ENCODE results near the gene SLC35E4. TPM values are rescaled to one million over a fixed set of nuclear protein-coding genes. Genes with fewer than 3 reads are reported as not detected.

The SLC35E4 gene
- total and polyA plus RNA-seq, 9 of the 15 experiments (the other 6 are each of a cell fraction or from before 2014, with no cell fraction given): 0.06 to 2.3 (median 0.86) TPM; not detected in 1

DNA sequence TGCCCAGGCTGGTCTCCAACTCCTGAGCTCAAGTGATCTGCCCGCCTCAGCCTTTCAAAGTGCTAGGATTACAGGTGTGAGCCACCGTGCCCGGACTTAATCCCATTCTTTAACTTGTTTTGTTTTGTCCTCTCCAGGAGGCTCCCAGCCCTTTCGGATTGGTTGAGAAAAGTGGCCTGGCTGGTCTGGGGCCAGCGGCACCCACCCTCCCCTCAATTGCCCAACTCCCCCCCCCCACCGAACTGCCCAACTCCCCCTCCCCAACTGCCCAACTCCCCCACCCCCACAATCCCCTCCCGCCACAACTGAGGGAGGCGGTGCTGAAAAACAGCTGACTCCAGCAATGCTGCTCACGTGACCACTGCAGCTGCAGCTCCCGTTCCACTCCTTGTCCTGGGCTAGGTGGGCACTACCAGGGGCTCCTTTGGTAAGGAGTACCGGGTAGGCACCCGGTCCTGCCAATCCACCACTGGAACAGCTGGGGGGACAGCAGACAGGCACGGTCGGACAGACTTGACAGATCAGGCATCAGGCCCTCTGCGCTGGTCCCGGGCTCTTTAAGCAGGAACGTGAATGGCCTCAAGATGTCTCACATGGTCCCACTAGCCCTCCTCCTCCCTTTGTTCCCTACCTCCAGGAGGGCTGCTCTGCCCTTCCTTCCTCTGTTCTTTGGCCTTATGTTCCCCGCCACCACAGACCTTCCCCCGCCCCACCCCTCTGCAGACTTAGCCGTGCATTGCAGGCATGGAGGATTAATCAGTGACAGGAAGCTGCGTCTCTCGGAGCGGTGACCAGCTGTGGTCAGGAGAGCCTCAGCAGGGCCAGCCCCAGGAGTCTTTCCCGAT is 28.9 kb upstream of the SLC35E4 start, which contains the start of gene TCN2 (continued):
- TF ChIP-seq PHB (CRISPR knock-in tag; IDR thresholded peaks at IDR 0.05) (no peak), ZFP1 (CRISPR knock-in tag; IDR thresholded peaks at IDR 0.05) (no peak), GABPA (tag; conservative IDR thresholded peaks at IDR 0.05; ENCODE audit: low read depth) (0 out of 2 replicates have a peak, but pooled peaks have one; percentile 28), RB1 (IDR thresholded peaks at IDR 0.05; ENCODE audit: low read depth) (0 out of 2 replicates have a peak, but pooled peaks have one; percentile 18), SUPT5H (IDR thresholded peaks at IDR 0.05) (peak; percentile 27; the same call in 1 of the 2 replicates), SIN3A (IDR thresholded peaks at IDR 0.05; ENCODE audit: borderline replicate concordance in 2 of 2, control insufficient read depth in 1 of 2, low read depth in 2 of 2, low read length in 2 of 2) (peak in 1 of 2 experiments; percentile 67; a peak in 1 of 4 replicates), SP1 (CRISPR knock-in tag; IDR thresholded peaks at IDR 0.05) (no peak), RBM17 (IDR thresholded peaks at IDR 0.05; ENCODE audit: borderline replicate concordance, low read depth, low read length) (no peak), HMG20A (CRISPR knock-in tag; conservative IDR thresholded peaks at IDR 0.05) (no peak), SOX6 (IDR thresholded peaks at IDR 0.05) (peak; percentile 34; the same call in 1 of the 2 replicates), RBBP5 (IDR thresholded peaks at IDR 0.05; ENCODE audit: borderline replicate concordance, insufficient read depth, low read length, poor library complexity, severe bottlenecking) (no peak), TCFL5 (CRISPR knock-in tag; conservative IDR thresholded peaks at IDR 0.05) (no peak), CAMTA2 (CRISPR knock-in tag; conservative IDR thresholded peaks at IDR 0.05) (no peak), GTF2E2 (tag; IDR thresholded peaks at IDR 0.05) (no peak), TGIF2 (CRISPR knock-in tag; IDR thresholded peaks at IDR 0.05) (no peak), RBM14 (IDR thresholded peaks at IDR 0.05; ENCODE audit: borderline replicate concordance, insufficient read depth, low read depth, low read length) (no peak), CSDE1 (IDR thresholded peaks at IDR 0.05) (no peak)
- TF ChIP-seq, protein P1, sequence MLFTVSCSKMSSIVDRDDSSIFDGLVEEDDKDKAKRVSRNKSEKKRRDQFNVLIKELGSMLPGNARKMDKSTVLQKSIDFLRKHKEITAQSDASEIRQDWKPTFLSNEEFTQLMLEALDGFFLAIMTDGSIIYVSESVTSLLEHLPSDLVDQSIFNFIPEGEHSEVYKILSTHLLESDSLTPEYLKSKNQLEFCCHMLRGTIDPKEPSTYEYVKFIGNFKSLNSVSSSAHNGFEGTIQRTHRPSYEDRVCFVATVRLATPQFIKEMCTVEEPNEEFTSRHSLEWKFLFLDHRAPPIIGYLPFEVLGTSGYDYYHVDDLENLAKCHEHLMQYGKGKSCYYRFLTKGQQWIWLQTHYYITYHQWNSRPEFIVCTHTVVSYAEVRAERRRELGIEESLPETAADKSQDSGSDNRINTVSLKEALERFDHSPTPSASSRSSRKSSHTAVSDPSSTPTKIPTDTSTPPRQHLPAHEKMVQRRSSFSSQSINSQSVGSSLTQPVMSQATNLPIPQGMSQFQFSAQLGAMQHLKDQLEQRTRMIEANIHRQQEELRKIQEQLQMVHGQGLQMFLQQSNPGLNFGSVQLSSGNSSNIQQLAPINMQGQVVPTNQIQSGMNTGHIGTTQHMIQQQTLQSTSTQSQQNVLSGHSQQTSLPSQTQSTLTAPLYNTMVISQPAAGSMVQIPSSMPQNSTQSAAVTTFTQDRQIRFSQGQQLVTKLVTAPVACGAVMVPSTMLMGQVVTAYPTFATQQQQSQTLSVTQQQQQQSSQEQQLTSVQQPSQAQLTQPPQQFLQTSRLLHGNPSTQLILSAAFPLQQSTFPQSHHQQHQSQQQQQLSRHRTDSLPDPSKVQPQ (CRISPR knock-in tag; IDR thresholded peaks at IDR 0.05; ENCODE audit: borderline replicate concordance): no peak
